Endothelial cell of hepatic sinusoid (primary cell): ENCODE data around the gene CA11.

Experiments used
- in situ Hi-C: cut with HindIII; loops from 2 replicates; pipeline ENCODE4 v1.10.0; 2017; ENCODE audit warnings: low sequenced_read_pairs

CA11 gene

DNA sequence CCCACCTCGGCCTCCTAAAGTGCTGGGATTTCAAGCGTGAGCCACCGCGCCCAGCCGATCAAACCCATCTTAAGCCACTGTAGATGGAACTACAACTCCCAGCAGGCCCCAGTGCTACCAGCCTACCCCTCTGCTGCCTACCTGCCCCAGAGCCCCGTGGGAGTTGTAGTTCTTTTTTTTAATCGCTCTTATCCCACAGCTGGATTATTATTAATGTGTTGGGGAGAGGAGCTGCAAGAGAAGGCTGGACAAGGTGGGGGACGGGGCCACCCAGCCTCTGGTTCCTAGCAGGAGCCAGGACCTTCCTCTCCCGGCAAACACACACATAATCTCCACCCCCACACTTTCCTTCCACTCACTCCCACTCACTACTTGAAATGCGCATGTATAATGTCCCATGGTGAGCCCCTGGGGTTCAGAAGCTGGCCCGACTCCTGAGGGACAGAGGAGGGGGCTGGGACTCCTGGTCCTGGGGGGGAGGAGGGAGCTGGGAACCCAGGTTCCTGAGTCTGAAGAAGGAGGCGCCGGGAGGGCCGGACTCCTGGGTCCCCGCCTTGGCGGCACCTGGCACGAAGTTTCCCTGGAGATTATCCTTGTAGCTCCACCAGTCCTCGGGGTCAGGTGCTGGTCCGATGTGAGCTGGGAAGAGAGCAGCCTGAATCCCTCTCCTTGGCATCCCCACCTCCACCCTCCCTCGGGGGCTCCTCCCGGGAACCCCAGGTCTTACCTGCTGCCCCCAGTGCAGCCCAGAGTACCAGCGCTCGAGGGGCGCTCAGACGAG, 958 bp downstream of the CA11 start:
- in situ Hi-C loops: loop anchor here (25.0 kb wide), 1 partner anchor 317 kb away; the partner anchor contains the start of genes BAX and FTL

DNA sequence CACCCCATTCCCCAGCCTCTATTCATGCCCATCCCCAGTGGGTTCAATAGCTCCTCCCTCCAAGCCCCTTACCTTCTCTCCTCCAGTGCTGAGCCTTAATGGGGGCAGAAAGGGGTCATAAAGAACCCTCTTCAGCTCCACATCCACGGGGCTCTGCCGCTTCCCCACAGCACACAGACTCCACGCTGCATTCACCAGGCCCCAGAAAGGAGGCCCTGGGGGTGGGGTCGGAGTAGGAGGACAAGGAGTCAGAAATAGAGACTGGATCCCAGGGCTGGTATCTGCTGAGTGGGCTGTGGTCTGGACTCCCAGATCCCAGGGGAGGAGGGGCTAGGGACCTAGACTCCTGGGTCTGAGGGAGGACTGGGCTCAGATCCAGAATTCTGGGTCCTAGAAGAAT, 1.6 kb downstream of the CA11 start:
- in situ Hi-C loops: loop anchor here (25.0 kb wide), 1 partner anchor 318 kb away; the partner anchor contains the start of genes BAX and FTL

DNA sequence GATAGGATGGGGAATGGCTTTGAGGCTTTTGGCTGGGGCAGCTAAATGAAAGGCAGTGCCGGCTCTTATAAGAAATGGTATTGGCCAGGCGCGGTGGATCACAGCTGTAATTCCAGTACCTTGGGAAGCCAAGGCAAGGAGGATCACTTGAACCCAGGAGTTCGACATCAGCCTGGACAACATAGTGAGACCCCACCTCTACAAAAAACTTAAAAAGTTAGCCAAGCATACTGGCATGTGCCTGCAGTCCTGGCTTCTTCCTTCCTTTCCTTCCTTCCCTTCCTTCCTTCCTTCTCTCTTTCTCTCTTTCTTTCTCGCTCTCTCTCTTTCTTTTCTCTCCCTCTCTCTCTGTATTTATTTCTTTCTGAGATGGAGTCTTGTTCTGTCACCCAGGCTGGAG, 3.1 kb downstream of the CA11 start:
- in situ Hi-C loops: loop anchor here (25.0 kb wide), 1 partner anchor 319 kb away; the partner anchor contains the start of genes BAX and FTL

DNA sequence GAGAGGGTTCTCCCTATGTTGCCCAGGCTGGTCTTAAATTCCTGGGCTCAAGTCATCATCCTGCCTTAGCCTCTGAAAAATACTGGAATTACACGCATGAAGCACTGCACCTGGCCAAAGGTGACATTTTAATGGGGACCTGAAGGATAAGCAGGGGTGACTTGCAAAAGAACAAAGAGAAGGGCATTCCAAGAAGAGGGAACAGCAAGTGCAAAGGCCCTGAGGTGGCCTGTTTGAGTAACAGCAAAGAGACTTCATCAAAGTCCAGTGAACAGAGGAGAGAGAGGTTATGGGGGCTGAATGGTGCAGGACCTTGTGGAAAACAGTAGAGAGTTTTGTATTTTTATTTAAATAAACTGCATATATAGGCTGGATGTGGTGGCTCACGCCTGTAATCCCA, 4.1 kb downstream of the CA11 start:
- in situ Hi-C loops: loop anchor here (25.0 kb wide), 1 partner anchor 320 kb away; the partner anchor contains the start of genes BAX and FTL

DNA sequence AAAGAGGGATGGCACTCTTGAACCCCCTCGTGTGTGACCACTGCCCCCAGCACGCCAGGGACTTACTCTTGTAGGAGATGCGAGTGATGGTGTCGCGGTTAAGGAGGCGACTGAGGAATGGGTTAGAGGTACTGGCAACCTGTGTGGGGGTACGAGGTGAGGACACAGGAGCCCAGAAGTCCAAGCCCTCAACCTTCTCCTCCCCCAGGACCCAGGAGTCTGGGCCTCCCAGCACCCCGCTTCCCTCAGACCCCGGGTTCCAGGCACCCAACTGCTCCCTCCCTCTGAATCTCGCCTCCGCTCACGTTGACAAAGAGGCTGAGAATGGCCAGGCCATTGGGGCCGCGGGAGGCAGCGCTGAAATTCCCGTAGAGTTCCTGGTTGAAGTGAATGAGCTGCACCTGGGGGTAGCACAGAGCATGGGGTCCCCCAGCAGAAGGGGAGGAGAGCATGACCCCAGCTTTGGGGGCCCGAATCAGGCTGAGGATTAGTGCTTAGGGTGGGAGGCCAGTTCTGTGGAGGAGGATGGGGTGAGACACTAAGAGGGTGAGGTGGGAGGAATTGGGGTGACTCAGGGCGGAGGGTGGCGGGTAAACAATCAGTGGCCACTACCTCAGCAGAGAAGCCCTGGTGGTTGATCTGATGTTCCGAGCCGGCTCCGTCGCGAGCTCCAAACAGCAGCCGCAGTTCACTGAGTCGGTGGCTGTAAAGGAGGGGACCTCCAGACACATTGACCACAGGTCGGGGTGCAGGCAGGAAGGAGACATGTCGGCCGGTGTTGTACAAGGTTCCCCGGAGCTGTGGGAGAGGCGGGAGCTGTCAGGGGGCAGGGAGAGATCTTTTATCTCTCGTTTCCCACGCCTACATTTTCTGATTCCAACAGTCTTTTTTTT, 6.3 kb downstream of the CA11 start:
- in situ Hi-C loops: loop anchor here (25.0 kb wide), 1 partner anchor 323 kb away; the partner anchor contains the start of genes BAX and FTL

DNA sequence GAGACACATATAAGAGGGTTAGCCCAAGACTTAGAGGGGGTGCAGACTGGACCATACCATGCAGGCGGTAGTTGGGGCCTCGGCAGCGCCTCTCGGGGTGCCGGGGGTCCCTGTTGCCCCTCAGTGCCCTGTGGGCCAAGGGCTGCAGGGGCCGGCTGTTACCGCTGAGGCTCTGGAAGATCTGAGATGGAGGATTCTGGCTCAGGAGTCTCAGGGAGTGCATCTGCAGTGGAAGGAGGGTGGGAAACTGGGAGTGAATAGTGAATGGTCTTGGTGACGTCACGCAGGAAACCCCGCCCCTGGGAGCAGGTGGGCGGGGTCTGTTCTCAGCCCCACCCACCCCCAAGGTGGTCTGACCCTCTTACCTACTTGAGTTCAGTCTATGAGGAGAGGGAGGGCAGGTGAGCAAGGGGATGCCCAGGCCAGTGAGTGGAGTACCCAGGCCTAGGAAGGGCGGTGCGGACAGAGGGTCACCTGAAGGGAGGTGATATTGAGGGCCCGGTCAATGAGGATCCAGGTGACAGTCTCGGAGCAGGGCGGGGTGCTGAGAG, 7.1 kb downstream of the CA11 start:
- in situ Hi-C loops: loop anchor here (25.0 kb wide), 1 partner anchor 323 kb away; the partner anchor contains the start of genes BAX and FTL

DNA sequence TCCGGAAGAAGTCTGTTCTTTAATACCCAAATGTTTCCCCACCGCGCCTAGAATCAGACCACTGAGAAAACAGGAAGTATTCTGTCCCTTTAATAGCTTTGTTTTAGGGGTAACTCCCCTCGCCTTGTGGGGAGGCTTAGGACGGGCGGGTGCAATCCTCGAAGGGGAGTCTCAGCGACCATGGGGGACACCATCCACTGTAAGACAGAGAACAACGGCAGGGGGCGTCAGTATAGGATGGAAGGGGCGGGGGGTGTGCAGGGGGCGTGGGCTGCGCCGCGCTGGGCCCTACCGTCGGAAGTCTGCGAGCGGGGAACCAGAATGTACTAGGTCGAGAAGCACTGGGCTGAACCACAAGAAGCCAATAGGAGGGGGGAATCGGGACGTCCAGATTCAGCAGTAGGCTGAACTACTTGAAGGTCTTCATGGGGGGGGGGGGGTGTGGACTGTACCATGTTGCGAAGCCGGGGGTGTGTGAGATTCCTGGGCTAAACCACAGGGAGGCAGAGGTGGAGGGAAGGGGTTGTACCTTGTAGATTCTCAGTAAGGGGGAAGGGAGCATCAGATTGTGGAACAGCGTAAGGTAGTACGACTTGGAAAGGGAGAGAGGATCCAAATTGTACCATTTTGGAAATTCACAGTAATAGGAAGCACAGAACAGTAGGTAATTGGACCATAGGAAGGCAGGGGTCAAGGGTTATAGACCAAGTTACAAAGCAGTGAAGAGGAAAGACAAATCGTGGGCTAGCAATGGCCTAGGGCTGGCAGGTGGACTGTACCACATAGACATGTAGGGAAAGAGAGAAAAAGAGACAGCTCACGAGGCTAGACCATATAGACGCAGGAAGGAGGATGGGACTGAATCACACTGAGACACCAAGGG, 7.8 kb downstream of the CA11 start:
- in situ Hi-C loops: loop anchor here (25.0 kb wide), 1 partner anchor 324 kb away; the partner anchor contains the start of genes BAX and FTL

DNA sequence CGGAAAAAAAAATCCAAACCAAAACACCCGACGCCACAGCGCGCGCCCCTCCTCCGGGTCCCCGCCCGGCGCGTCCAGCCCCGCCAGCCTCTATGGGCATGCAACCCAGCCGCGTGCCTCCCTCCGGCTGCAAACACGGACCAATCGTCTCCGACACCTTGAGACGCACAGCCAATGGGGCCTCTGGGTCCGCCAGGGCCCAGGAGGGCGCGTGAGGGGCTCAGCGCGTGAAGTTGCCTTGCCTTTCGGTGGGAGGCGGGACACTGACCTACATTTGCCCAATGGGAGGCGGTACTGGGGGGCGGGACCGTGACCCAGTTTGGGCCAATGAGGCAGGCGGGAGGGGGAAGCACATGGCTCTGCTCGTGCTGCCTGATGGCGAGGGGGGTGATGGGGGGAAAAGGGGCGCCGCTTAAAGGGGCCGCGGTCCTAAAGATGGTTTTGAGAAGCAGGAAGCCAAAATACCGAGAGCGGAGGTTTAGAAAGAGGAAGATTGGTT, 8.5 kb downstream of the CA11 start:
- in situ Hi-C loops: loop anchor here (25.0 kb wide), 1 partner anchor 325 kb away; the partner anchor contains the start of genes BAX and FTL

DNA sequence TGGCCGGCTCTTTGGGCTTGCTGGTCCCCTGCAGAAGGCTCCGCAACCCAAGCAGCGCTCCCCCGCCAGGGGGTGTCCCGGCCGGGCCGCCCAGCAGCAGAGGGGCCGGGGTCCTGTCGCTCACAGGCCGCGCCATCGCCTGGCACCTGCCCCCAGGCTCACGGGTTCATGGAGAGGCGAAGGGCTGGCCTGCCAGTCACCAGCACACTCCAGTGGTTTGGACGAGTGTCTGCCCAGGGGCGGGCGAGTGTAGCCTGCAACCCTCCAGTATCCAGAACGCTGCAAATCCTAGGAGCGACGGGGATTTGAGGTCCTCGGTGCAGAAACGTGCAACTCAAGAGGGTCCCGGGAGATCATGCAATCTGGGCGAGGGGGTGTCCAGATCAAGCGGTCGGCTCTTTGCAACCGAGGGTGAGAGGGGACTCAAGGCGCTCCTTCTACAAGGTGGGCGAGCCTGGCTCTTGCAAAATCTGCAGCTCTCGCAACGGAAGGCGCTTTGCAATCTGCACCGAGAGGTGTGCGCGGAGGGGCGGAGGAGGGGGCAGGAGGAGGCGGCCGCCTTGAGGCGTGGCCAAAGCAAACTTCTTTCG, 9.0 kb downstream of the CA11 start, which contains the start of gene DBP:
DBP (minus strand) TSS at position 521 of the 590 bp plus-strand sequence; CDS start at position 136, 385 bp downstream.
- in situ Hi-C loops: loop anchor here (25.0 kb wide), 1 partner anchor 325 kb away; the partner anchor contains the start of genes BAX and FTL

DNA sequence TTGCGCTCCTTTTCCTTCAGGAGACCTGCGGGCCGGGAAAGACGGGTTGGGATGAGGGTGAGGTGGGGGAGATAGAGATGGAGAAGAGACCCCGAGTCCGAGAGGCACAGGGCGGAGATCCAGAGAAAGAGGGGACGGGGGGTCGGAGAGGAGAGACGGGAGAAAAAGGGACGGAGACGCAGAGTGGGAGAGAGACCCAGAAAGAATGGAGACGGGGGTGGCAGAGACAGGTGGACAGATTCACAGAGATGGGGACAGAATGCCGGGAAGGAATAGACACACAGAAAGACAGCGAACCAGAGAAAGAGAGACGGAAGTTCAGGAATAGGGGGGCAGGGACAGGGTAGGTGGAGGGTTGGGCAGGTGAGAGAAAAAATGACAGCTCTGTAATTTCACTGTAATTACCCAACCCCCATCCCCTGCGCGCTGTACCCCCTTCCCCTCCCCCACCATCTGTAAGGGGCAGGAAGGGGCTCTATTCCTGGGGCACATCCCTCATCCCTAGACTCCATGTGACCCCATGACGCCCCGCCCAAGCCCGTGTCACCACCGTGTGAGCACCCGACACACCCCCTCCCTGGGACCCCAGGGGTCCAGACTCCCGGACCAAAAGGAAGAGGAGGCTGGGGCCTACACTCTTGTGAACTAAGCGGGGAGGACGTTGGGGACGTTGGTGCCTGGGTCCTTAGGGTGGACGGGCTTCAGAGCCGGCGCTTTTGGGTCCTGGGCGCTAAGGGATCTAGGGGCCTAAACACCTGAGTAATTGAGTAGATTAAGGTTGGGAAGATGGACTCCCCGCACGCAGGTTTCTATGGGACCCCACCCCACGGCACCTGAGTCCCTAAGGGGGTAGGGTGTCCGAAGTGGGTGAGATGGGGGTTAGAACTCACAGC, 9.8 kb downstream of the CA11 start:
- in situ Hi-C loops: loop anchor here (25.0 kb wide), 1 partner anchor 326 kb away; the partner anchor contains the start of genes BAX and FTL

DNA sequence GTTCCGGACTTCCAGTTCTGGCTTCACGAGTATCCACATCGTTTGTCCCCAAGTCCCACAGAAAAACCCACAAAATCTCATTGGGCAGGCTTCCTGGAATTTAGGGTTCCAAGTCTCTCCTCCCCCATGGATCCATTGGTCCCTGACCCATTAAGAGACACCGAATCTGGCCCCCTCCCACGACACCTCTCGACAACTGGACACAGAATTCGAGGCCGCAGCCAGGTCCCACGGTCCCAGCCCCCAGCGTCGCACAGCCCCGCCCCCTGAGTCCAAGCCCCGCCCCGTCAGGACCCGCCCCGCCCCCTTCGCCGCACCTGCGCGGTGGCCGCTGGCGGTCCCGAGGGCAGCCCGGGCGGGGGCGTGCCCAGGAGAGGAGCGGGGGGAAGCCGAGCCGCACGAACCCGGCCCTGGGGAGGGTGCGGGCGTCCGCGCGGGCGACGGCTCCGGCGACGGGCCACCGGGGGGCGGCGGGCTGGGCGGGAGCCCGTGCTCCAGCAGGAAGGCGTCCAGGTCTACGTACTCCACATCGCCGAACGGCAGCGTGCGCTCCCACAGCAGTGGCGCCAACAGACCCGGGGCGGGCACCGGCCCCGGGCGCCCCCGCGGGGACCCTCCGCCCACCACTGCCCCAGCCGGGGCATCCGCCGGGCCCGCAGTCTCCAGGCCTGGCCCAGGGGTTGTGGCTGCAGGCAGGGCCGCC, 10.6 kb downstream of the CA11 start:
- in situ Hi-C loops: loop anchor here (25.0 kb wide), 1 partner anchor 327 kb away; the partner anchor contains the start of genes BAX and FTL

DNA sequence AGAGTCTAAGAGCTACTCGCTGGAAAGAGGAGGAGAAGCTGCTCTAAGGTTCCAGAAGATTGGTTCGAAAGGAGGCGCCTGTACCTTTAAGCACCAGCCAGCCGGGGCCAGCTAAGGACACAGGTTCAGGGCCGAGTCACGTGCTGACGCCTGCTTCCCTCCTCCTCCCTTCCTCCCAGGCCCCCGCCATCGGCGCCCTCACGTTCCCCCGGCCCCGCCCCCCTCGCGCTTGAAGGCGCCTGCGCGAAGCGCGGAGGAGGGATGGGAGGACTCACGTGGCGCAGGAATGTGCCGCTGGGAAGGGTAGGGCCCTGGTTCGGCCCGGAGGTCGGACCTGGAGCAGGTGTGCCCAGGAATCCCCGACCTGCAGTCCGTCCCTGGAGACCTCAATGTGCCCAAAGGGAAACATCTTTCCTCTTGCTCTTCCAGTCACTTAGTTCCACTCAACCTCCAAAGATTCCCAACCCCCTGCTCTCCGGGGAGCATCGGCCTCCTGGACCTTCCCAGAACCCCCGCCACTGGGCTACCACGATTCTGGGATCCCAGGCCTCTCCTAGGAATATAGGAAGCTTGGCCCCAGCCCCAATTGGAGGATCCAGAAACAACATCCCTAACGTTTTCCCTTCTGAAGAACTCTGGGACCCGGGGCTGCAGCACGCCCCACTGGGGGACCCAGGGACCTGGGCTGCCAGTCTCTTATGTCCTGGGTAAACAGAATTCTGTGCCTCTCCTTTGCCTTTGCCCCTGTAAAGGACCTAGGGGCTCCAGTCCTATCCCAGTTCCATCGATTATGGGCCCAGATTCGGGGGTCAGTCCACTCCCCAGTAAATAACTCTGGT, 11.3 kb downstream of the CA11 start:
- in situ Hi-C loops: loop anchor here (5.0 to 25.0 kb wide), 3 partner anchors 88 to 328 kb away; partner anchors contain the start of genes BAX and FTL

DNA sequence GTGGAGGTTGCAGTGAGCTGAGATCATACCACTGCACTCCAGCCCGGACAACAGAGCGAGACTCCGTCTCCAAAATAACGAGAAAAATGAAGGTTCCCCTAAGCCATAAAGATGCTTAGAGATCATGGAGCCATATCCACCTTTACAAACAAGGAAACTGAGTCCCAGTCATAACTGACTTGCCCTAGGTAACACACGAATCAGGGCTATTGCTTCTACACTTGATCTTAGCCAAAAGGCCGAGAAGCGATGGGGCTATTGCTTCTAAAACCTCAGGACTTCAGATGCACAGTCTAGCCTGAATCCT, 12.0 kb downstream of the CA11 start:
- in situ Hi-C loops: loop anchor here (5.0 to 25.0 kb wide), 3 partner anchors 88 to 328 kb away; partner anchors contain the start of genes BAX and FTL

DNA sequence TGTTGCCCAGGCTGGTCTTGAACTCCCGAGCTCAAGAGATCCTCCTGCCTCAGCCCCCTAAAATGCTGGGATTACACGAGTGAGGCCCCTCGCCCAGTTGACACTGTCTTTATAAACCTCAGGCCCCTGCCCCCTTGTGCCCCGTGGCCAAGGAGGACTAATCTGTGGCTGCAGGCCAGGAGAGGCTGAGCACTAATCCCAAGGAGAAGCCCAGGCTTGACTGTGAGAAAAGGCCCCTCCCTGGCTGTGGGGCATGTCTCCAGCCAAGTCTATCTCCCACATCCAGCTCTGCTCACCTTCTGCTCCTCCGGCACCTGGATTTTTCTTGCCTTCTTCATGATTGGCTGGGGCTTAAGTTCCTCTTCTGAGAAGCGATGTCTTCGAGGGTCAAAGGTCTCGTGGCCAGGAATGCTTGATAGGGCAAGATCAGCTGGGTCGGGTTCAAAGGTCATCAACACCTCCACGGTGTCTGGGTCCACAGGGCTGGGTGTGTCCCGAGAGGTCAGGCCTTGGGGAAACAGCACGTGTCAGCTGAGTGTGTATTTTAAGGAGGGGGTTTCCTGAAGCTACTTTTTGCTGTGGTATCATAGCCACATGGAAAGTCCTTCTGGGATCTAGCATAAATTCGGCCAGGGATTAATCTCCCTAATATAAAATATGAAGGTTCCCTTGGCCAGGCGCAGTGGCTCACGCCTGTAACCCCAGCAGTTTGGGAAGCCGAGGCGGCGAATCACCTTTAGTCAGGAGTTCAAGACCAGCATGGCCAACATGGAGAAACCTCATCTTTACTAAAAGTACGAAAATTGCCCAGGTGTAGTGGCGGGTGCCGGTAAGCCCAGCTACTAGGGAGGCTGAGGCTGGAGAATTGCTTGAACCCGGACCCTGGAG, 12.6 kb downstream of the CA11 start:
- in situ Hi-C loops: loop anchor here (5.0 to 25.0 kb wide), 3 partner anchors 89 to 329 kb away; partner anchors contain the start of genes BAX and FTL

DNA sequence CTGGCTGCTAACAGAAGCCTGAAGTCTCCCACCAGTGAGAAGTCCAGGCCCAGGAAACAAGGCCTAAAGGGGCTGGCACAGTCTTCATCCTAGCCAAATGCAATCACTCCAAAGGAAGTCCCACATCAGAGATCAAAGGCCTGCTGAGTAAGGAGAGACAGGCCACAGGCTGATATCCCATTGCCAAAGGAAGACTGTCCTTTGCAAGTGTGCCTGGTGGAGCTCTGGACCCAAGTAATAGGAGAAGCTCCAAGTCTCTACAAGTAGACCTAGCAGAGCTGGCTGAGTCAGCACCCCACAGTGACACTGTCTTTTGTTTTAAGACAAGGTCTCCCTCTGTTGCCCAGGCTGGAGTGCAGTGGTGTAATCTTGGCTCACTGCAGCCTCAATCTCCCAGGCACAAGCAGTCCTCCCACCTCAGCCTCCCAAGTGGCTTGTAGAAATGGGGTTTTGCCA, 13.3 kb downstream of the CA11 start:
- in situ Hi-C loops: loop anchor here (5.0 to 25.0 kb wide), 3 partner anchors 90 to 330 kb away; partner anchors contain the start of genes BAX and FTL
